GM23338 (cell line): Measurements from ENCODE around the gene HTT-AS.

Source experiments
- CTCF ChIP-seq, 2 experiments: fragments of 200-600 bp in 1 of 2; sonication (generic) in 1 of 2; conservative IDR thresholded peaks; 2 replicates each; pipeline versions ENCODE4 v1.5.1 to v1.6.1; 2016 to 2017; ENCODE audit warnings: antibody characterized with exemption in 2 of 2, low read depth in 2 of 2, mild to moderate bottlenecking in 2 of 2, moderate library complexity in 1 of 2
- EZH2phosphoT487 ChIP-seq: fragments of 200-600 bp; sonication (generic); IDR thresholded peaks from one replicate; pipeline ENCODE4 v1.8.1; 2018; ENCODE audit warnings: antibody characterized with exemption; ENCODE audit not compliant: unreplicated experiment
- POLR2AphosphoS5 ChIP-seq: IDR thresholded peaks from 2 replicates; pipeline ENCODE4 v1.6.1; 2016; ENCODE audit warnings: antibody characterized with exemption, low read depth
- STAT1 ChIP-seq: IDR thresholded peaks from one replicate; pipeline ENCODE4 v1.6.1; 2016; ENCODE audit warnings: antibody characterized with exemption; ENCODE audit not compliant: unreplicated experiment
- TF ChIP-seq, protein P1 (sequence below): IDR thresholded peaks from 2 replicates; pipeline ENCODE4 v1.6.1; 2016; ENCODE audit warnings: antibody characterized with exemption

- TF ChIP-seq CTCF (conservative IDR thresholded peaks at IDR 0.05; ENCODE audit: low read depth in 2 of 2) (no peak), STAT1 (no peak), POLR2AphosphoS5 (no peak), EZH2phosphoT487 (no peak)
- TF ChIP-seq, protein P1, sequence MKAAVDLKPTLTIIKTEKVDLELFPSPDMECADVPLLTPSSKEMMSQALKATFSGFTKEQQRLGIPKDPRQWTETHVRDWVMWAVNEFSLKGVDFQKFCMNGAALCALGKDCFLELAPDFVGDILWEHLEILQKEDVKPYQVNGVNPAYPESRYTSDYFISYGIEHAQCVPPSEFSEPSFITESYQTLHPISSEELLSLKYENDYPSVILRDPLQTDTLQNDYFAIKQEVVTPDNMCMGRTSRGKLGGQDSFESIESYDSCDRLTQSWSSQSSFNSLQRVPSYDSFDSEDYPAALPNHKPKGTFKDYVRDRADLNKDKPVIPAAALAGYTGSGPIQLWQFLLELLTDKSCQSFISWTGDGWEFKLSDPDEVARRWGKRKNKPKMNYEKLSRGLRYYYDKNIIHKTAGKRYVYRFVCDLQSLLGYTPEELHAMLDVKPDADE = no peak
Measured at GRCh38 chr4:3044870-3045819, 29.2 kb downstream of the HTT-AS start.
